Heart right ventricle (tissue), 16 donors: ENCODE data around the gene OTOGL. TPM values are rescaled to one million over a fixed set of nuclear protein-coding genes. Genes with fewer than 3 reads are reported as not detected.

Experiments used
- ATAC-seq, 8 donors: fragments of 200-7000 bp; cut with Tn5 transposase; one replicate each; pipeline ENCODE4 v1.9.1; 2020; ENCODE audit warnings: mild to moderate bottlenecking in 8 of 8, moderate library complexity in 8 of 8, moderate number of reproducible peaks in 1 of 8
- DNase-seq, 2 donors: peaks; one replicate each; pipeline ENCODE4 v3.0.0-alpha.2; 2020
- H3K27ac ChIP-seq, 10 donors: fragments of 200-600 bp; sonication (generic) in 2 of 10; one replicate each; pipeline versions ENCODE4 v1.5.0 to v1.8.0; 2020 to 2022; ENCODE audit warnings: mild to moderate bottlenecking in 3 of 10
- H3K27me3 ChIP-seq, 7 donors: fragments of 200-600 bp; one replicate each; pipeline ENCODE4 v1.8.0; 2021 to 2022; ENCODE audit warnings: mild to moderate bottlenecking in 2 of 7
- H3K36me3 ChIP-seq, 9 donors: fragments of 200-600 bp; sonication (generic) in 1 of 9; one replicate each; pipeline versions ENCODE4 v1.5.0 to v1.8.0; 2020 to 2022; ENCODE audit warnings: mild to moderate bottlenecking in 2 of 9
- H3K4me1 ChIP-seq, 9 donors: fragments of 200-600 bp; sonication (generic) in 1 of 9; one replicate each; pipeline versions ENCODE4 v1.5.0 to v1.8.0; 2020 to 2022; ENCODE audit warnings: mild to moderate bottlenecking in 4 of 9
- H3K4me3 ChIP-seq, 10 donors: fragments of 200-600 bp; sonication (generic) in 2 of 10; one replicate each; pipeline versions ENCODE4 v1.5.0 to v1.8.0; 2020 to 2022; ENCODE audit warnings: mild to moderate bottlenecking in 7 of 10, moderate library complexity in 2 of 10
- H3K9me3 ChIP-seq, 11 donors: fragments of 200-600 bp in 10 of 11; sonication (generic) in 2 of 11; one replicate each; pipeline versions ENCODE4 v1.5.0 to v1.8.0; 2013 to 2022; ENCODE audit warnings: mild to moderate bottlenecking in 2 of 11, control low read depth in 1 of 11, moderate library complexity in 1 of 11
- WGBS, 2 donors: extraction: QIAGEN DNeasy Blood & Tissue Kit; methylation state at CpG; one replicate each; pipeline ENCODE4 v1.1.7; 2013; ENCODE audit warnings: inconsistent platforms in 1 of 2; 5-methylcytosine and 5-hydroxymethylcytosine counted together
- intact Hi-C, 10 donors: fragments of 100-400 bp; cut with DNase I; formaldehyde crosslinking; loops; one replicate each; pipeline versions ENCODE4 v1.11.1 to v1.14.2; 2022
- polyA plus RNA-seq, 2 donors: library from polyadenylated mRNA; stranded (reverse); fragments of 200-250 nt; gene quantifications; one replicate each; pipeline ENCODE4 v1.2.3, GENCODE V29; 2013
- total RNA-seq, 10 donors: library from RNA; stranded (reverse); fragmentation: NEBNext Ultra II Directional in 3 of 10; extraction: Animal tissue kit (Norgen Biotek cat#: 25700) in 3 of 10; gene quantifications; one replicate each; pipeline versions ENCODE4 v1.2.1 to v1.2.4, GENCODE V29; 2021 to 2023
- TF ChIP-seq, protein P1 (sequence below), 9 donors: fragments of 200-600 bp; sonication (generic) in 2 of 9; IDR thresholded peaks; one replicate each; pipeline versions ENCODE4 v1.5.0 to v1.8.0; 2021 to 2022; ENCODE audit warnings: antibody characterized with exemption in 9 of 9, mild to moderate bottlenecking in 5 of 9, moderate library complexity in 1 of 9
- donor health status: Arrhythmogenic right ventricular cardiomyopathy.
- donor health status: ischemic (EF 13 %, LVEDD 7.1; RV severe dilation, severe dysfunction).
- donor health status: healthy with polysubstance abuse.
- donor health status: DM: no; HTN: yes; CAD: no.
- donor health status: DM: no; HTN: no; CAD: no.
- donor health status: ischemic (EF 25% LVEDD 6.9; RV normal size, moderate dysfunction).
- donor health status: ischemic (EF 25% LVEDD 5.7; RV mildly dilated, moderate dysfunction).
- donor health status: healthy.
- donor health status: DM: yes; HTN: yes; CAD: no.
- donor health status: Ischemic cardiomyopathy.
- donor health status: ischemic (EF 35%, LVEDD 5.7; RV mildly dilated, moderate dysfunction).
- donor health status: nonischemic (EF 11% LVEDD 7.7; RV severe dilation, severe dysfunction).
- donor health status: DM: yes; HTN: yes; CAD: no.
- donor health status: PGD.
- donor health status: ischemic (EF 29% LVEDD 5.4; RV normal size, mild dysfunction).
- donor health status: nonischemic (EF 23%, LVEDD 6.1; RV moderate dilation, normal function).

Gene OTOGL
- total and polyA plus RNA-seq, 12 donors: 0.04 to 1.4 (median 0.24) TPM

DNA sequence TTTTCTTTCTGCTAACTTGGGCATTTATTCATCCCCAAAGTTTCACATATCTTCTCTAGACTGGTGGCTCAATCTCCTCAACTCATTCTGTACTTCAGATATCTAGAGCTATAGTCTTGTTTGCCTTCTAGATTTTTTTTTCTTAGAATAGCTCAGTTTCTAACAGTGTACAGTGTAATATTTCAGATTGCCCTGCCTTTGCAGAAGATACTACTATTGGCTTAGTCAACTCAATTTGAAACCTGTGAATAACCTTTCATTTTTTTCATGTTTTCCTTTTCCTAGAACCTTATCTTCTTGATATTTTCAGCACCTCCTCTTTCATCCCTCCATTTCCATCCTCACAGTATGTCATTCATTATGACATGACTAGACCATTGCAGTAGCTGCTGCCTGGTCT, 69.6 kb downstream of the OTOGL start:
- TF ChIP-seq, protein P1, sequence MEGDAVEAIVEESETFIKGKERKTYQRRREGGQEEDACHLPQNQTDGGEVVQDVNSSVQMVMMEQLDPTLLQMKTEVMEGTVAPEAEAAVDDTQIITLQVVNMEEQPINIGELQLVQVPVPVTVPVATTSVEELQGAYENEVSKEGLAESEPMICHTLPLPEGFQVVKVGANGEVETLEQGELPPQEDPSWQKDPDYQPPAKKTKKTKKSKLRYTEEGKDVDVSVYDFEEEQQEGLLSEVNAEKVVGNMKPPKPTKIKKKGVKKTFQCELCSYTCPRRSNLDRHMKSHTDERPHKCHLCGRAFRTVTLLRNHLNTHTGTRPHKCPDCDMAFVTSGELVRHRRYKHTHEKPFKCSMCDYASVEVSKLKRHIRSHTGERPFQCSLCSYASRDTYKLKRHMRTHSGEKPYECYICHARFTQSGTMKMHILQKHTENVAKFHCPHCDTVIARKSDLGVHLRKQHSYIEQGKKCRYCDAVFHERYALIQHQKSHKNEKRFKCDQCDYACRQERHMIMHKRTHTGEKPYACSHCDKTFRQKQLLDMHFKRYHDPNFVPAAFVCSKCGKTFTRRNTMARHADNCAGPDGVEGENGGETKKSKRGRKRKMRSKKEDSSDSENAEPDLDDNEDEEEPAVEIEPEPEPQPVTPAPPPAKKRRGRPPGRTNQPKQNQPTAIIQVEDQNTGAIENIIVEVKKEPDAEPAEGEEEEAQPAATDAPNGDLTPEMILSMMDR (IDR thresholded peaks at IDR 0.05): no peak
- Histone ChIP-seq H3K4me1 (no peaks in the 10 kb centered on the region), H3K27ac (no peak overlapping the region), H3K4me3 (no peak overlapping the region), H3K27me3 (no peaks in the 10 kb centered on the region), H3K9me3 (no peaks in the 10 kb centered on the region), H3K36me3 (no peaks in the 10 kb centered on the region)
- no peak for DNase-seq
- ATAC-seq: no peak
- intact Hi-C loops: no loop called here

DNA sequence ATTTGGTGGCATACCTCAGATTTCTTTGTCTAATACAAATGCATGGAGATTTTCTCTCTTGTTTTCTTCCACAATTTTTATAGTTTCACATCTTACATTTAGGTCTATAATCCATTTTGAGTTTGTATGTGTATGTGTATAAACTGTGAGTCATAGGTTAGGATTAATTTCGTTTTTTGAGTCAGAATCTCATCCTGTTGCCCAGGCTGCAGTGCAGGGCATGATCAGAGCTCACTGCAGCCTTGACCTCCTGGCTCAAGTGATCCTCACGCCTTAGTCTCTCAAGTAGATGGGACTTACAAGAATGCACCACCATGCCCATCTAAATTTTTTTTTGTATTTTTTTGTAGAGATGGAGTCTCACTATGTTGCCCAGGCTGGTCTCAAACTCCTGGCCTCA, 71.6 kb downstream of the OTOGL start:
- intact Hi-C loops: loop anchor here in 1 of 10 donors (10.0 kb wide), 1 partner anchor 116 kb away; no protein-coding TSS in a partner anchor
- ATAC-seq: no peak
- Histone ChIP-seq H3K9me3 (no peaks in the 10 kb centered on the region), H3K27me3 (no peaks in the 10 kb centered on the region), H3K27ac (no peak overlapping the region), H3K4me3 (no peak overlapping the region), H3K36me3 (no peaks in the 10 kb centered on the region), H3K4me1 (no peaks in the 10 kb centered on the region)
- 88 to 89% methylated on average over 2 of the region's 2 CpGs for WGBS, 2 donors
- DNase-seq: no peak
- TF ChIP-seq, protein P1 (IDR thresholded peaks at IDR 0.05): no peak

DNA sequence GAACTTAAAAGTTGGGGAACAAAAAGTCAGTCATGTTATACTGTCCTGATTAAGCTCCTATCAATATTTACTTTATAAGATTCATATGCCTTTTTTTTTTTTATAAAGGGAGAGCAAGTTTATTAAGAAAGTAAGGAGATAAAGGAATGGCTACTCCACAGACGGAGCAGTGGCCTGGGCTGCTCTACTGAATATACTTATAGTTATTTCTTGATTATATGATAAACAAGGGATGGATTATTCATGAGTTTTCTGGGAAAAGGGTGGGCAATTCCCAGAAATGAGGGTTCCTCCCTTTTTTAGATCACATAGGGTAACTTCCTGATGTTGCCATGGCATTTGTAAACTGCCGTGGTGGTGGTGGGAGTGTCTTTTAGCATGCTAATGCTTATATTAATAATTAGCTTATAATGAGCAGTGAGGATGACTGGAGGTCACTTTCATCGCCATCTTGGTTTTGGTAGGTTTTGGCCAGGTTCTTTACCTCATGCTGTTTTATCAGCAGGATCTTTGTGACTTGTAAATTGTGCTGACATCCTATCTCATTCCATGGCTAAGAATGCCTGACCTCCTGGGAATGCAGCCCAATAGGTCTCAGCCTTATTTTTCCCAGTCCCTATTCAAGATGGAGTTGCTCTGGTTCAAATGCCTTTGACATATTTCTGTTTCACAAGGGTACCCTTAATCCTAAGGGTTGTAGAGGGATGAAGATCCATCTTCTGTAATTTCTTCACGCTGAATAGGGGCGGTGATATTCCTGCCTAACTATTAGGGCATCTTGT, 73.9 kb downstream of the OTOGL start:
- intact Hi-C loops: loop anchor here in 1 of 10 donors (10.0 kb wide), 1 partner anchor 118 kb away; no protein-coding TSS in a partner anchor
- Histone ChIP-seq H3K36me3 (no peaks in the 10 kb centered on the region), H3K4me1 (no peaks in the 10 kb centered on the region), H3K27me3 (no peaks in the 10 kb centered on the region), H3K4me3 (no peak overlapping the region), H3K9me3 (no peaks in the 10 kb centered on the region), H3K27ac (no peak overlapping the region)
- WGBS, 2 donors: 85 to 90% methylated on average over 5 of the region's 5 CpGs
- ATAC-seq (no peak), DNase-seq (no peak)
- TF ChIP-seq, protein P1 (IDR thresholded peaks at IDR 0.05): no peak

DNA sequence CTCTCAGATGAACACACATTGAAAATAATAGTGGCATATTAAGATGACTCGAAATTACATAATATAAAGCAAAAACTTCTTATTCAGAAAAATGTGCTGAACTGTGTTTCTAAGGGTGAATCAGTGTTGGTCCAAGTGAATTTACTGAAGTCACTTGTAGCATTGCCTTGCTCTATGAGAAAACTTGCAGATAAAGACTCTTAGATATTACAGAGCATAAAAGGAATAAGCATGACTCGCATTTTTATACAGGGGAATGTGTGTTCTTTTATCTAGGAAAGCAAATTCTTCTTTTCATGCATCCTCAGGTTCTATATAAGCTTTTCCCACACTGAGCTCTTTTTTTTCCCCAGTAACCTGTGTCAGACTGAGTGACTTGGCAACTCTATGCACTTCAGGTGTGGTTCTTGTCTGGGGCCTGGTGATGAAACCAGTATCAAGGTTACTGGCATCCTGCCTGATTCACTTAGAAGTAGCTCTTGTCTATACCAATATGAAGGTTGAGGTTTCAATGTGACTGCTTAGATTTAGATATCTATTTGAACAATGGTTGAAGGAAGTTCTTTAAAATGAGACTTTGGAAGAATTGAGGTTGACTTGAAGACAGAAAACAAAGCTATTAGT, 76.1 kb downstream of the OTOGL start:
- Histone ChIP-seq H3K27me3 (no peaks in the 10 kb centered on the region), H3K36me3 (no peaks in the 10 kb centered on the region), H3K27ac (no peak overlapping the region), H3K4me3 (no peak overlapping the region), H3K9me3 (no peaks in the 10 kb centered on the region), H3K4me1 (no peaks in the 10 kb centered on the region)
- WGBS, 2 donors: 85% methylated on average over 2 of the region's 2 CpGs
- TF ChIP-seq, protein P1 (IDR thresholded peaks at IDR 0.05): no peak
- no peak for DNase-seq
- ATAC-seq: no peak
- intact Hi-C loops: loop anchor here in 1 of 10 donors (10.0 kb wide), 1 partner anchor 121 kb away; no protein-coding TSS in a partner anchor
